ENCODE data around the gene POGZ. TPM values are rescaled to one million over a fixed set of nuclear protein-coding genes. Genes with fewer than 3 reads are reported as not detected.

The POGZ gene, protein sequence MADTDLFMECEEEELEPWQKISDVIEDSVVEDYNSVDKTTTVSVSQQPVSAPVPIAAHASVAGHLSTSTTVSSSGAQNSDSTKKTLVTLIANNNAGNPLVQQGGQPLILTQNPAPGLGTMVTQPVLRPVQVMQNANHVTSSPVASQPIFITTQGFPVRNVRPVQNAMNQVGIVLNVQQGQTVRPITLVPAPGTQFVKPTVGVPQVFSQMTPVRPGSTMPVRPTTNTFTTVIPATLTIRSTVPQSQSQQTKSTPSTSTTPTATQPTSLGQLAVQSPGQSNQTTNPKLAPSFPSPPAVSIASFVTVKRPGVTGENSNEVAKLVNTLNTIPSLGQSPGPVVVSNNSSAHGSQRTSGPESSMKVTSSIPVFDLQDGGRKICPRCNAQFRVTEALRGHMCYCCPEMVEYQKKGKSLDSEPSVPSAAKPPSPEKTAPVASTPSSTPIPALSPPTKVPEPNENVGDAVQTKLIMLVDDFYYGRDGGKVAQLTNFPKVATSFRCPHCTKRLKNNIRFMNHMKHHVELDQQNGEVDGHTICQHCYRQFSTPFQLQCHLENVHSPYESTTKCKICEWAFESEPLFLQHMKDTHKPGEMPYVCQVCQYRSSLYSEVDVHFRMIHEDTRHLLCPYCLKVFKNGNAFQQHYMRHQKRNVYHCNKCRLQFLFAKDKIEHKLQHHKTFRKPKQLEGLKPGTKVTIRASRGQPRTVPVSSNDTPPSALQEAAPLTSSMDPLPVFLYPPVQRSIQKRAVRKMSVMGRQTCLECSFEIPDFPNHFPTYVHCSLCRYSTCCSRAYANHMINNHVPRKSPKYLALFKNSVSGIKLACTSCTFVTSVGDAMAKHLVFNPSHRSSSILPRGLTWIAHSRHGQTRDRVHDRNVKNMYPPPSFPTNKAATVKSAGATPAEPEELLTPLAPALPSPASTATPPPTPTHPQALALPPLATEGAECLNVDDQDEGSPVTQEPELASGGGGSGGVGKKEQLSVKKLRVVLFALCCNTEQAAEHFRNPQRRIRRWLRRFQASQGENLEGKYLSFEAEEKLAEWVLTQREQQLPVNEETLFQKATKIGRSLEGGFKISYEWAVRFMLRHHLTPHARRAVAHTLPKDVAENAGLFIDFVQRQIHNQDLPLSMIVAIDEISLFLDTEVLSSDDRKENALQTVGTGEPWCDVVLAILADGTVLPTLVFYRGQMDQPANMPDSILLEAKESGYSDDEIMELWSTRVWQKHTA (N-terminal part only)
- total RNA-seq: 10 to 100 TPM; 13.5 to 44.9 (median 29.9) TPM
- long read RNA-seq, partial matches to known transcripts: 0 of 1 reads
- long read RNA-seq, other reads (novel, unspliced or antisense): 1 of 1 reads

DNA sequence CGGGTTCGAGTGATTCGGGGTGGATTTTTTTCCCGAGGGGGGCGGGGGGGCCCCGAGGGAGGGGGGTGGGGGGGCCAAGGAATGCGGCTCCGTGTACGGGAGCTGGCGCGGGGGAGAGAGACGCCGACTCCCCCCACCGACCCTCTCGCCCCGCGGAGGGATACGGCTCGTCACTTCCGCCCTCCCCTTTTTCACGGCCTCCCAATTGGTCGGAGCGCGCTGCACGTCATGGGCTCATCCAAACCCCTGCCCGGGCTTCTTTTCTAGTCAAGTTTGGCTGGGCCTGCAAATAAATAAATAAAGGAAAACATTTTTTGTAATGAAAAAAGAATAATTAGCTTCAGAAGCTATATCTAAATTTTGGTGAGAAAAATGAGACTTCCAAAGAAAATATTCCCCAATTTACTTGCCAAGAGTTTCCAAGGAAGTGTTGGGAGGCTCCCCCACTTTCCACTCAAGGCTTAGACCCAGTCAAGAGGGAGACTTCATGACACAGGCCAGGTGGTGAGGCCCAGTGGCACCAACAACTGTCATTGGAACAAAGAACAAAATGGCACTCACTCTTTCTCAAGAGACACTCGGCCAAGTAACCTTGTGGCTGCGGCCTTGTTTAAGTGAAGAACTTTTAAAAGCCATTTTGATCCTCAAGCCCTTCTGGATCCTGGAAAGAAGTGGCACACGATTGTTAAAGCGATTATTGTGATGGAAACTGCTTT lies at the start of gene POGZ:
Gene POGZ (minus strand): TSS at position 164 of the 716 bp plus-strand sequence. CDS start 17,290 bp downstream, outside the sequence.
- DNase-seq (peak; percentile 95 to 96 (median 96)), ATAC-seq (peak; percentile 94)
- WGBS (ENCODE audit: insufficient coverage, low coverage, low lambda C conversion rate, missing lambda C conversion rate): 14% methylated on average over 16 of the region's 30 CpGs
- Histone ChIP-seq H3K27ac (peak within 1 kb of the TSS; percentile 92 to 95 (median 93)), H3K9me3 (no peaks in the 10 kb centered on the region), H3K4me3 (peak within 1 kb of the TSS; percentile 65 to 66 (median 66)), H3K4me1 (peaks cover 0 to 17% (median 0%) of the 10 kb centered on the region in 4 donors), H3K36me3 (no peaks in the 10 kb centered on the region), H3K27me3 (no peaks in the 10 kb centered on the region)
- intact Hi-C loops (cut with DNase I): no loop called here
- TF ChIP-seq POLR2A (IDR thresholded peaks at IDR 0.05): peak; percentile 29
- TF ChIP-seq, protein P1, sequence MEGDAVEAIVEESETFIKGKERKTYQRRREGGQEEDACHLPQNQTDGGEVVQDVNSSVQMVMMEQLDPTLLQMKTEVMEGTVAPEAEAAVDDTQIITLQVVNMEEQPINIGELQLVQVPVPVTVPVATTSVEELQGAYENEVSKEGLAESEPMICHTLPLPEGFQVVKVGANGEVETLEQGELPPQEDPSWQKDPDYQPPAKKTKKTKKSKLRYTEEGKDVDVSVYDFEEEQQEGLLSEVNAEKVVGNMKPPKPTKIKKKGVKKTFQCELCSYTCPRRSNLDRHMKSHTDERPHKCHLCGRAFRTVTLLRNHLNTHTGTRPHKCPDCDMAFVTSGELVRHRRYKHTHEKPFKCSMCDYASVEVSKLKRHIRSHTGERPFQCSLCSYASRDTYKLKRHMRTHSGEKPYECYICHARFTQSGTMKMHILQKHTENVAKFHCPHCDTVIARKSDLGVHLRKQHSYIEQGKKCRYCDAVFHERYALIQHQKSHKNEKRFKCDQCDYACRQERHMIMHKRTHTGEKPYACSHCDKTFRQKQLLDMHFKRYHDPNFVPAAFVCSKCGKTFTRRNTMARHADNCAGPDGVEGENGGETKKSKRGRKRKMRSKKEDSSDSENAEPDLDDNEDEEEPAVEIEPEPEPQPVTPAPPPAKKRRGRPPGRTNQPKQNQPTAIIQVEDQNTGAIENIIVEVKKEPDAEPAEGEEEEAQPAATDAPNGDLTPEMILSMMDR (IDR thresholded peaks at IDR 0.05): no peak

DNA sequence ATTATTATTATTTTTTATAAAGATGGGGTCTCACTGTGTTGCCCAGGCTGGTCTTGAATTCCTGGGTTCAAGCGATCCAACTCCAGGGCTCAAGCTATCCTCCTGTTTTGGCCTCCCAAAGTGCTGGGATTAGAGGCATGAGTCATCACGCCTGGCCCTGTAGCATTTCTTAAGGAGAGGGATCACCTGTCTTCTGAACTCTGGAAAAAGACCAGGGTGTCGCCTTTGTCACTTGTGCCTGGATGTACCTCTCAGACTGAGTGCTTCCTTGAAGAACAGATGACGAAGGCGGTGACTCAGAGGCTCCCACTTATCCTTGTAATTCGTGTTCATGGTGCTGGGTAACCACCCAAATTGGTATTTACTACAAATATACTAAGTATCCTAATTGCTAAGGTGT lies 49.5 kb upstream of the POGZ start:
- 89% methylated on average over 6 of the region's 6 CpGs for WGBS (ENCODE audit: insufficient coverage, low coverage, low lambda C conversion rate, missing lambda C conversion rate)
- no peak overlapping the region for H3K4me3 ChIP-seq
- no peaks in the 10 kb centered on the region for H3K27me3 ChIP-seq
- TF ChIP-seq POLR2A (IDR thresholded peaks at IDR 0.05): no peak
- TF ChIP-seq, protein P1 (IDR thresholded peaks at IDR 0.05): no peak
- DNase-seq (no peak), ATAC-seq (no peak)
- no peaks in the 10 kb centered on the region for H3K9me3 ChIP-seq
- no peaks in the 10 kb centered on the region for H3K36me3 ChIP-seq
- intact Hi-C loops (cut with DNase I): no loop called here
- H3K4me1 ChIP-seq: peaks cover 0 to 28% (median 0%) of the 10 kb centered on the region in 4 donors
- no peak overlapping the region for H3K27ac ChIP-seq

DNA sequence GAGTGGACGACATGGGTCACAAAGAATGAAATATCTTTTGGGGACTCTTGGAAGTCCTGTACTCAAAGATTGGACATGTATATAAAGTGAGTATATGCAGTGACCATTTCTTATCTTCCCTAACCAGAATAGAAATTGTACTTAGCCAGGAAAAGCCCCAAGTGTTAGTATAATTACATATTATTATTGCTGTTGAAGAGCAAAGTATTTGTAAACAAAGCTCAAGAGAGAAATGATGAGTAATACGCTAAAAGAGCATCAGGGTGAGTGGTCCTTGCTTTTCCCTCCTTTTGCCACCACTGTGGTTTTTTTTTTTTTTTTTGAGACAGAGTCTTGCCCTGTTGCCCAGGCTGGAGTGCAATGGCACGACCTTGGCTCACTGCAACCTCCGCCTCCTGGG lies 45.5 kb upstream of the POGZ start:
- WGBS (ENCODE audit: insufficient coverage, low coverage, low lambda C conversion rate, missing lambda C conversion rate): 74% methylated on average over 4 of the region's 4 CpGs

More for the DNA sequence above, 45.5 kb upstream of the POGZ start:
- ATAC-seq: no peak
- no peak overlapping the region for H3K27ac ChIP-seq
- intact Hi-C loops (cut with DNase I): no loop called here
- no peaks in the 10 kb centered on the region for H3K9me3 ChIP-seq
- TF ChIP-seq, protein P1 (IDR thresholded peaks at IDR 0.05): no peak
- no peak for TF ChIP-seq POLR2A (IDR thresholded peaks at IDR 0.05)
- H3K27me3 ChIP-seq: no peaks in the 10 kb centered on the region
- peaks cover 0 to under 1% (median 0%) of the 10 kb centered on the region in 4 donors for H3K4me1 ChIP-seq
- no peak for DNase-seq
- no peaks in the 10 kb centered on the region for H3K36me3 ChIP-seq
- H3K4me3 ChIP-seq: no peak overlapping the region
